22Rv1 (cell line): ENCODE results near the gene TNS3.

Experiments used
- H3K27ac ChIP-seq: fragments of 450-650 bp; 2 replicates; pipeline ENCODE4 v1.5.1; 2017
- CTCF ChIP-seq: fragments of 450-650 bp; IDR thresholded peaks from 2 replicates; pipeline ENCODE4 v1.5.1; 2017; ENCODE audit warnings: mild to moderate bottlenecking
- ZFX ChIP-seq: fragments of 450-650 bp; IDR thresholded peaks from 2 replicates; pipeline ENCODE4 v1.6.1; 2017; ENCODE audit warnings: antibody characterized with exemption, borderline replicate concordance

TNS3 gene

GRCh38 chr7:47241112-47242065 is 340.5 kb downstream of the TNS3 start:
- no peak for TF ChIP-seq ZFX
- no peak for TF ChIP-seq CTCF
- H3K27ac ChIP-seq: no peak overlapping the region

- TF ChIP-seq ZFX: no peak
- no peak for TF ChIP-seq CTCF
- H3K27ac ChIP-seq: no peak overlapping the region
These were observed 341.9 kb downstream of the TNS3 start for GRCh38 chr7:47239931-47240421.

- no peak for TF ChIP-seq ZFX
- H3K27ac ChIP-seq: no peak overlapping the region
These were observed 342.9 kb downstream of the TNS3 start for GRCh38 chr7:47239034-47239433.

GRCh38 chr7:47236480-47237129 is 345.3 kb downstream of the TNS3 start:
- no peak overlapping the region for H3K27ac ChIP-seq
- TF ChIP-seq ZFX (no peak), CTCF (no peak)

GRCh38 chr7:47233996-47234395 is 347.9 kb downstream of the TNS3 start:
- TF ChIP-seq ZFX: no peak
- no peak for TF ChIP-seq CTCF
- H3K27ac ChIP-seq: no peak overlapping the region

GRCh38 chr7:47232751-47233412 is 349.0 kb downstream of the TNS3 start:
- TF ChIP-seq ZFX: no peak
- peak; percentile 49 for TF ChIP-seq CTCF
- no peak overlapping the region for H3K27ac ChIP-seq

- no peak for TF ChIP-seq ZFX
- TF ChIP-seq CTCF: no peak
- no peak overlapping the region for H3K27ac ChIP-seq
These were observed 350.3 kb downstream of the TNS3 start for GRCh38 chr7:47231627-47232026.
